SK-N-SH treated with all-trans-retinoic acid at 6 μM for 48 hours (cell line): Measurements from ENCODE around the gene SCNN1B.

Experiments used
- OSR1 ChIP-seq: fragments of 250-450 bp; sonication (Bioruptor Pico); IDR thresholded peaks from 2 replicates; pipeline ENCODE4 v1.8.0; 2022; ENCODE audit warnings: moderate library complexity, mild to moderate bottlenecking, inconsistent platforms
- PPARA ChIP-seq: fragments of 250-450 bp; sonication (Bioruptor Pico); IDR thresholded peaks from 2 replicates; pipeline ENCODE4 v1.5.0; 2020; ENCODE audit warnings: mild to moderate bottlenecking, borderline replicate concordance

DNA sequence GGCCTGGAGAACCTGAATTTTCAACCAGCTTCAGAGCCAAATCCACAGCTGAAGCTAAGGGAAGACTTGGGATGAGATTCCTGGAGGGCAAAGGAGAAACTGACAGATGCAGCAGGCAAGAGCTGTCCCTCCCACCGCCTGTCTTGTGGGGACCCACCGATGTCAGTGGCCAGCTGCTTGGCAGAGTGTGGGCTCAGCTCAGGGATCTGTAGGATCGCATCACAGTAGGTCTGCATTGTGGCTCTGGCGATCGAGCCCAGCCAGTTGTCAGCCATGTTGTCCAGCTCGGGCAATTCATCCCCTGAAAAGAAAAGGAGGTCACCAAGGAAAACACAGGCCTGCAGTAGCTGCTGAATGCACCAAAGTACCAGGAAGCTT, 90.1 kb downstream of the SCNN1B start:
- no peak for TF ChIP-seq PPARA (CRISPR knock-in tag)
- TF ChIP-seq OSR1 (CRISPR knock-in tag), result no peak
